HG03432 (cell line): ENCODE results near the gene TBCEL.
A peak's percentile ranks its signal among the peaks of the same experiment; 100 is the strongest.

ENCODE experiments used
- ATAC-seq: cut with Tn5 transposase; IDR thresholded peaks from one replicate; pipeline ENCODE4 v1.9.1; 2021; ENCODE audit warnings: mild to moderate bottlenecking, moderate library complexity; ENCODE audit not compliant: unreplicated experiment

TBCEL gene

DNA sequence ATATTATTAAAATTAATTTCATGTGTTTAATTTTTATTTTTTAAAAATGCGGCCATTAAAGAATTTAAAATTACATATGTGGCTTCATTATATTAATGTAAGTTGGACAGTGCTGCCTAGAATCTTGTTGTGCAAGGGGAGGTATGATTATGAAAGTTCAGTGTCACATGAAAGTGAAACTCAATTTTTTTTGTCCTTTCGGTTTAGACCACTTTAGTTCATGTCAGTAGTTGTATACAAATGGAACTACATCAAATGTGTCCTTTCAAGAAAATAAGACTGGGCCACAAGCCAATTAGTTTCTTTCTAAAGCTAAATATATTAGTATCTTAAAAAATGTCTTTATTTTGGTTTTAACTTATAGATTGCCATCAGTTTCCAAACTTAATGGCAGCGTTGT, 35.7 kb downstream of the TBCEL start:
- peak; percentile 99 for ATAC-seq

DNA sequence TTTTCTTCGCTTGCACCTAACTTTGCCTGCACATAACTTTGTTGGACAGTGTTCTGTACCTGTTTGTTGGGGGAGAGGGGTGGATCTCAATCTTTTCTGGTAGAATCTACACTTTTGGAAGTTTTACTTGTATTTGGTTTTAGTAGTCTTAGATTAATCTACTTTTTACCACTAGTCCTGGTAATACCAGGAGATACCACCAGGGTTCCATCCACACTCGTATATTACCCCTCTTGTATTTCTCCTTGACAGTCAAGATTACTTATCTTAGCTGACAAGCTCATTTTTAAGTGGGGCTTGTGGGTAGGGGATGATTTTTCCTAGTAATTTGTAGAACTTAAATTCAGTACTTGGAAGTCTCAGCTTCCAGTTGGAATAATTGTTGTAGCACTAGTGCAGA, 39.8 kb downstream of the TBCEL start:
- ATAC-seq: no peak

DNA sequence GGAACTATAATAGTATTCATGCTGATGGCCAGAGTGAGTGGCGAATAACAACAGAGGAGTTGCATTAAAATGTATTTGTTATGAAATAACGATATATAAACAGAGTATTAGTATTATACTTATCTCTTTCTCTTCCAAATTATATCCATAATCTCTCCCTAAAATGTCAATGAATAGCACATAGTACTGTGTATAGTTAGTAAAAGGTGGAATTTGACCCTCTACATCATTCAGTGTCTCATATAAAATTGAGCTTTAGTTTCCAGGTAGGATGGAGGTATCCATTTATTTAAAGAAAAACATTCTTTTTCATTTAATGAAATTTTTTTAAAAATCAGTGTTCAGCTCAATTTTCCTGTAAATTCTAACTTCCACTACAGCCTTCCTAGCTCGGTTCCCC, 42.7 kb downstream of the TBCEL start:
- ATAC-seq: no peak

DNA sequence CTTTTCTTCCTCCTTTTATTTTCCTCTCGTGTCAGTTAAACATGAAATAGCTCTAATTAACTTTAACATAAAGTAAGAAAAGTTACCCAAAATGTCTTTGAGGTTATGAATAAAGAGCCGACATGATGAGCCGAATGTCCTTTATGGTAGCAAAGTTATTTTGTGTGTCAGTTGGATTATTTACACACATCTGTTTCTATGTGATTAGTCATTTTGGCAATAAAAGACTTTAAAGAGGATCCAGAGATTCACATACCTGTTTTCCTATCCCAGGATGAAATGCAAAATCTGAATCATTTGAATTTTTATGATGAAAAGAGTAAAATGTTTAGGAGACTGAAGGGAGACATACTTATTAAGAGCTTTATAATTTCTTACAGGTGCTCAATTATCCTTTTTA, 43.1 kb downstream of the TBCEL start:
- no peak for ATAC-seq

DNA sequence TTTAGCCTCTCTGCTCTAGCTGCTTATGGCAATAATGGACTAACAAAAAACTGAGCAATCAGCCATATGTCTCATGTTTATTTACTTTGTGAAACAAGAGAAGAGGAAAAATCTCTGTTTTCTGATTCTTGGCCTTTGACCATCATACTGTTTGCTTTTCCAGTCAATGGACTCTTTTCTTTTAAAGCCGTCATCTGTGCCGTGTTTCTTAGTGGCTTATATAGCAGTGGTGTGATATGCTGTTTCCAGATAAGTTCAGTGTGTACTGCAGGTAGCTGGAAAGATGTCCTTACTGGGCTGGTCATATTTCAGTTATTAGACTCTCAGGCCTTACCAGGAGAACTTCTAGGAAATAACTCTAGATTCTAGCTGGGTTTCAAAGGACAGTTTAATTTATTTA, 43.6 kb downstream of the TBCEL start:
- no peak for ATAC-seq

DNA sequence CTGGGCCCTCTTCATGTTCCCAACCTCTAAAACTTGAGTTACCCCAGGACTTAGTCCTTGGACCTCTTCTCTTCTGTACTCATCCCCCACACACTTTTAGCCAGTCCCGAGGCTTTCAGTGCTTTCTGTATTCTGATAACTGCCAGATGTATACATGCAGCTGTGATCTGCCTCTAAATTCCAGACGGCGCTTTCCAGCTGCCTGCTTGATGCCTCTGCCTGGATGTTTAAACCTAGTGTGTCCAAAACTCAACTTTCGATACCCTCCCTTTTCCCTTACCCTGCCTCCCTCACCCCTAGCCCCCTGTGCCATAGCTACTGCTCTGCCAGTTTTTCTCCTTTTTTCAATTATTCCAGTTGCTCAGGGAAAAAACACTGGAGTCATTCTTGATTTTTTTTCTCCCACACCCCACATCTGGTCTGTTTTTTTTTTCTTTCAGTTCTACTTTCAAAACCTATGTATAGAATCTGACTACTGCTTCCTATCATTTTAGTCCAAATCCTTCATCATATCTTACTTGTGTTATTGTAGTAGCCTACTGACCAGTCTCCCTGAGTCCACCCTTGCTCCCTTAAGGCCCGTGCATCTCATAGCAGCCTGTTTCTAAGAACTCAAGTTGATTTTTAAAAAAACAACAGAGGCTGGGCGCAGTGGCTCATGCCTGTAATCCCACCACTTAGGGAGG, 44.2 kb downstream of the TBCEL start:
- no peak for ATAC-seq

DNA sequence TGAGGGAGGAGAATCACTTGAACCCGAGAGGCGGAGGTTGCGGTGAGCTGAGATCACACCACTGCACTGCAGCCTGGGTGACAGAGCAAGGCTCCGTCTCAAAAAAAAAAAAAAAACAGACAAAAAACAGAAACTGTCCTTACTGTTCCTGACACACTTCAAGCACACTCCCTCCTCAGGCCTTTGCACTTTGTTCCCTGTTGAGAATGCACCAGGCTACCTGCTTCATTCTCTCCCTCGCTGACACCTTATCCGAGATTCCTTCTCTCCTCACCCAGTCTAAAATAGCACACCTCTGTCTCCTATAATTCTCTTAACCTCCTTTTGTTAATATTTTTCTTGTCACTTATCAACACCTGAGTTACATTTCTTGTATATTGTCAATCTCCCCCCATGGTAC, 44.9 kb downstream of the TBCEL start:
- no peak for ATAC-seq

DNA sequence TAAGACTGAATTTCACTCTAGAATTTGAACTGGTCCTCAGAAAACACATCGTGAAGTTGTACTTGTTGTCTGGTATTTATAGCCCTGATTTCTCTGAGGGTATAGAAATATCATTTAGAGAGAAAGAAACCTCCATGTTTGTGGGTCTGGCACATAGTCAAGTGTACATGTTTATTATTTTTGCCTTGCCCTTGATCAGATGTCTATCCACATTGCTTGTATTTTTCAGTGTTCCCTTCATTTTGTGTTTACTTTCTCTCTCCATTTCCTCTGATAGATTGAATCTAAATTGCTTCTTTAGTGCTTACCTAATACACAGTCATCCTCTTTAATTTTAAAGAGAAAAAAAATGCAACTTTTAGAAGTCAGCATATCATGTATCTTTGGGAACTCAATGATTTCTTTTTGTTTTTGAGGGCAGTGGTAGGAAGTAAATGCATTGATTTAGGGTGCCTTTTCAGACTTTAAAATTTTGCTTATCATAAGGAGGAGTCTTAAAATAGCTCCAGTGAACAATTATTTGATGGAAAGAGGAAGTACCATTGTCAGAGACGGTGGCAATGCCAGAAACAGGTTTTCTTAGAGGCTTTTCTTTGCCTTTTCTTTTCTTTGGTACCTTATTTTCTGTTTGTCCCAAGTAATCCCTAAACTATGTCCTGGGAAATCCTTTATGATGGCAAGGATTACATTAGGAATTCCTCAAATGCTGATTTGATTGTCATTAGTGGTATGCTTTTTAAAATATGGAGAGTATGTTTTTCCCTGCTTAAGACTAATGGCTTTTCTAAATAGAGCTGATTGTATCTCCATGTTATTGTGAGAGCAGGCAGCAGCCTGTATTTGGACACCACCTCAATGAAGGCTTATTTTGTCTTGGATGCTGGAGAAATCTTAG, 47.3 kb downstream of the TBCEL start:
- no peak for ATAC-seq

DNA sequence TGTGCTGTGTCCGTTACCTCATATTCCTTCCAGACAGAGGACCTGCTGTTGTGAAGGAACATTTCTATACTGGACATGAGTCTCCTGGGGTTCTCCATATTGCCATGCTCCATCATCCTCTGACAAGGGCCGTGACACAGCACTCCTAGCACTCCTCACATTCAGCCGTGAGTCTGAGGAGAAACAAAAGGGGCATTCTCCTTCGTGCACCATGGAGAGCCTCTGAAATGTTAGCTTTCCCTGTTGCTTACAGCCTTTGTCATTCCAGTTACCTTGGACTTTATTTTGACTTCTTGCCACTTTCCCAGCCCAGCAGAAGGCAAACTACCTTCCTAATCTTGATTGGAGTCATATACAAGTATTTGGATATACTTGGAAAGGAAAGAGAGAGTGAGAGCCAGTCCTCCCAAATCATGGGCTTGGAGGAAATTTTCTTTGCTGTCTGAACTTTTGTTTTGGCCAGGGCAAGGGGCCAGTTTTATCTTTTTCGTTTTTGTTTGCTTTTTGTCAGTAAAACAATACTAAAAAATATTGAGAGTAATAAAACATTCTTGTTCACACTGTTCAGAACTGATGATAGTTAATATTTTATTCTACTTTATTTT, 48.0 kb downstream of the TBCEL start:
- ATAC-seq: no peak

DNA sequence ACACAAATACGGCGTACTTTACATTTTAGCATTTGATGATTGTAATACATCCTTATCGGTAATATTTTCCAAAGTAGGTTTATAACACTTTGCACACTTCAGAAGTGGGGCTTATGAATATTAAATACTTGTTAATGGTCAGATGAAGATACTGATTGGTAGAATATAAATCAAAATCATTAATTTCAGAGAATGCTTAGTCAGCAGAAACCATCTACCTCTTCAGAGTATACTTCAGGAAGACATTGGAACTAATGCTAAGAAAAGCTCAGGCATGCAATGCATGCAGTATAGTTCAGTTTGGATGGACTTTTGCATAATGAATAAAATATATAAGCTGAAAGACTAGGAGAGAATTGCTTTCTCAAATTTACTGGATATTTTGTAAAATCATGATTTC, 57.4 kb downstream of the TBCEL start:
- no peak for ATAC-seq

DNA sequence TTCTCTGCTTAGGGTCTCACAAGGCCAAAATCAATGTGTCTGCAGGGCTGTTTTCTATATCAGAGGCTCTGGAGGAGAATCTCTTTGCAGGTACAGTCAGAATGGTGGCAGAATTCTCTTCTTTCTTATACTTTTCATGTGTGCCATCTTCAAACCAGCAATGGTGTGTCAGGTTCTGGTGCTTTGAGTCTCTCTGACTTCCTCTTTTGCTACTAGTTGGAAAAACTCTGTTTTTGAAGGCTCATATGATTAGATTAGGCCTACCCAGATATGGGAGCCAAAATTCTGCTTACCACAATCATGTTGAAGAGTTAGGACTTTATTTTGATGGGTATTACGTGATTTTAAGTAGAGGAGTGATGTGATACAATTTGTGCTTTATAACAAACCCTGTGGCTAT, 58.3 kb downstream of the TBCEL start:
- no peak for ATAC-seq

DNA sequence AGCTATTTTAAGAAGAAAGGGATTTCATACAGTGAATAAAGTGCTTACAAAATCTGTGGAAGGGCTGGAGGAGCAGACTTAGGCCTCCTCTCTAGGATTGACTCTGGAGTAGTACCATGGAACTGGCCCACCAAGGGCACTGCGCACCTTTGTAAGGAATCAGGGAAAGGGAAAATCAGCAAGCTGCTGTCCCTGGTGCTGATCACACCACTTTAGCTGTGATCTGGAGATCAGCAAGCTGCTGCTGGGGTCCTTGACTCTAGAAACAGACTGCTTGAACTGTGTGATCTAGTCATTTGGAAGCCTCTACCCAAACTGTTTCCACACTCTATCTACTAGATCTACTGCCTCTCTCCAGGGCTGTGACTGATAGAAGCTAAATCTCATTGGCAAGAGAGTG, 58.8 kb downstream of the TBCEL start:
- ATAC-seq: no peak

DNA sequence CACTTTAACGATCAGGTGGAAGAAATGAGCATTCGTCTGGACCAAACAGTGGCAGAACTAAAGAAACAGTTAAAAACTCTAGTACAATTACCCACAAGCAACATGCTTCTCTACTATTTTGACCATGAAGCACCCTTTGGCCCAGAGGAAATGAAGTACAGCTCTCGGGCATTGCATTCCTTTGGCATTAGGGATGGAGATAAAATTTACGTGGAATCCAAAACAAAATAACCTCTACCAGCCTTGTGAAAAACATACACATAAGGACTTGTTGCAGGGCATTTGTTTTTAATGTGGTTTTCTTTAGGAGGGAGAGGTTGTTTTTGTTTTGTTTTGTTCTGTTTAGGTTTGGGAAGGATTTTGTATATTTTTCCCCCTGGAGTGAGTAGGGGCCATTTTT, 63.0 kb downstream of the TBCEL start:
- no peak for ATAC-seq

DNA sequence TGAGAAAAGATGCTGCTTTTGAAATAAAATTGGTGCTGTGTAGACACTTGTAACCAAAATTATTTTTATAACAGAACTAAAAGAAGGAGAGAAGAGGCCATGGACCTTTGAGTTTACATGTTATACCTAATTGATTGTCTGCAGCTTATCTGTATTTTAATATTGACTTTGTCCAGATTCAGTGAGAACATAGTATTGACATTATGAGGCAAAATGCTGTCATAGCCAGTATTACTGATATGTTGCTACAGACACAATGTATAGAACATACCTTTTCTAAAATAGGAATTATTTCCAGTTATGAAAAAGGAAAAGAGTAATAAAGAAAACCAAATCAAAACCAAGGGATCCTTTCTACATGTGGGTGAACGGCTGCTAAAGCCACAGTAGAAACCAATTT, 65.7 kb downstream of the TBCEL start:
- ATAC-seq: no peak

DNA sequence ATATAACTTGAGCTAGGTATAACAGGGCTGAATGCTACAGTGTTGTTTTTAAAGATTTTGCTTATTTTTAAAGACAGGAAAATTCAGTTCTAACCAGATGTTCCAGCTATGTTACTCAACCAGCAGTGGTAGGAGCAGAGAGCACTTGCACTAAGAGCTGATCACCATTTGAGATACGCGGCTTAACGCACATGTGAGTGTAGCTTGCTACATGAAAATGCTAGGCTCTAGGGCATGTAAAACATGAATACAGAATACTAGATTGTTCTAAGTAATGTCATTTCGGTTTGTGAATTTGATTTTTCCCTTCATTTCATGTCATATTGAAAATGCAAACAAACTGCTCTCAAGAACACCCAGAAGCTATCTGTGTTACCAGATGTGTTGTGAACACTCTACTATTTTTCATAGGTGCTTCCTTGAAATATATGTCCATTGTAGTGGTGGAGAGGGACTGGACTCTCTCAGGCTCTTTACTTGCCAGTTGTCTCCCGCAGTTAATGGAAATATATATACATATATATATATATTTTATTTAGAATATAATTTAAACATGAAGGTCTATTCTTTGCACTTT, 66.3 kb downstream of the TBCEL start:
- no peak for ATAC-seq

DNA sequence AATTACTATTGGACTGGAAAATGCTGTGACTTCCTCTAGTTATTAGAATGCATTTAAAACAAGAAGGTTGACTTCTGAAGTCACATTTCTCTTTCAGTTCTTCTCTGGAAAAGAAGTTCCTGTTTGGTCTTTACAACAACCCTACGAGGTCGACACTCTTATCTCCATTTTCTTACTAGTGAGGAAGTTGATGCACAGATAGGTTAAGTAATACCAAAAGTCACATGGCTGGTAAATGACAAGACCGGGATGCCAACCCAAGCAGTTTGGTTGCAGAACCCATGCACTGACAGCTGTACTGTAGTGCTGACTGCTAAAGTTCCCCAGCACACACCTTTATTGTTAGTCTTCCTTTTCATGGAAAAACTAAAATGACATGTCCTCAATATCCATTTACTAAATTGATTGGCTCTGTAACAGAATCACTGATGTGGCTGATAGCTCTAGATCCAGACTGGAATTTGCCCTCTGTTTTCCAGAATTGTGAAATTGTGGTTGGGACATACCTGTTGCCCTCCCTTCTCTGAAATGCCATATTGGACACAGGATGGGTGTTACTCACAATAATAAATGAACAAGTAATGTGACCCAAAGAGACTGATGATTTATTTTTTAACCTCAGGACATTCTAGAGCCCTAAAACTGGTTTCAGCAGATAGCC, 67.7 kb downstream of the TBCEL start:
- ATAC-seq: no peak

DNA sequence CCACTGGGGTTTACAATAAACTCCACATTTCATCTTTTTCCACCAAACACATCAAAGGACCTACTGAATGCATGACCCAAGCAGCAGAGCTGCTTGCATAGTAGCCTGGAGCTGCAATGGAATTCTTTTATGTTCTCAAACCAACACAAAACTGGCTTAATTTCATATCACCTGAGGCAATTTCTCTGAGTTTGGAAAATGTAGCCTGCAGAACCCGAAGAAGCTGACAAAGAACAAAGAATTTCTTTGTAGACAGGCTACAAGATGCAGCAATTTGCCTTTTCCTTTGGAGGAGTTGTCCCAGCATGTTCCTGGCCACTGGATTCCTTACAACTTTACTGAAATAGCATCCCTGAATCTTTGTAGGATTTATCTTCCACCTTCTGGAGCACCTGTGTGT, 71.7 kb downstream of the TBCEL start:
- no peak for ATAC-seq

DNA sequence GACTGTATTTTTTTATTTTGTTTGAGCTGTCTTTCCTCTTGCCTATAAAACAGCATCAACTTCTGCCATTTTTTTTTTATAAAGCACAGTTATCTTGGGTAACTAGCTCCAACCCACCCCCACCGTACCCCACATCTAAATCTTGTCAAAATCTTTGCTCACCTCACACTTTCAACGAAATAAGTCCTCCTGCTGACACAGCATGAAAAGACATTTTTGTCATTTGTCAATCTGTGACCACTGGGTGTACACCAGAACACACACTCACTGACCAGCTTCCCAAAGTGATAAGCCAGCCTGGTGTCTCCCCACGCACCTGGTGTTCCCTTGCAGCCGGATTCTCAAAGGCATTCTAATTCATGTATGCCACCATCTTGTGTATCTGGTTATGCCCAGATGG, 75.5 kb downstream of the TBCEL start:
- ATAC-seq: no peak

DNA sequence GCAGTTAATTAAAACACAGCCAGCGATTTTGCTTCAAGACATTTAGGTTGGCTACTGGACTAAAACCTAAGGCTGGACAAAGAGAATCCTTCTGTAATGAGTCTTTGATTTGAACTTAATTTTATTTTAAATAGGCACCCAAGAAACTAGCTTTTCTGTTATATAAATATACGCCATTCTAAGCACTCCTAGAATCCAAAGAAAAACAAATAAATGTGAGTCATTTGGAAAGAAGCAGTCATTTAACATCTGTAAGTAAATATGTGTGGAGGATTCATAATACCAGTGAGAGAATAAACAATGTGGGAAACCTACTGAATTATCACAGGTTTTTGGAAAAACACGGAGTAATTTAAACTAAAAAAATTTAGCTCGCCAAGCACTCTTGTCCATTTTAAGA, 76.0 kb downstream of the TBCEL start:
- ATAC-seq: no peak

DNA sequence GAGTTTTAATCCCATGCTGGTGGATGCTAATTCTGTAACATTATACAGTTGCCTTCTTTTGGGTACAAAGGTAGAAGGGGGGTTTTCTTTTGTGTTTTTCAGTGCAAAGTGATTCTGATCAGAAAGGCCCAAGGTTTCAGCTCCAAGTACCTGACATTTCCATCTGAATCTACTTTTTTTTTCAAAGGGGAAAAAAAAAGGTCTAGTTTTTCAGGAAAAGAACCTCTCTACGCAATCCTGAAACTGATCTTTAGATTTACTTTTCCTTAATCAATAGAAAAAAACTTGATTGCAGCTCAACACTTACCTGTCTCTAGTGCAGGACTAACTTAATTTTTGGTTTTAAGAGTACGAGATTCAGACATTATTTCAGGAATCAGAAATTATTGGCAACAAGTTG, 77.0 kb downstream of the TBCEL start, which contains the start of gene TECTA:
Gene TECTA (plus strand): TSS at position 301 of the 400 bp plus-strand sequence. CDS start 1,423 bp downstream, outside the sequence.
- no peak for ATAC-seq

DNA sequence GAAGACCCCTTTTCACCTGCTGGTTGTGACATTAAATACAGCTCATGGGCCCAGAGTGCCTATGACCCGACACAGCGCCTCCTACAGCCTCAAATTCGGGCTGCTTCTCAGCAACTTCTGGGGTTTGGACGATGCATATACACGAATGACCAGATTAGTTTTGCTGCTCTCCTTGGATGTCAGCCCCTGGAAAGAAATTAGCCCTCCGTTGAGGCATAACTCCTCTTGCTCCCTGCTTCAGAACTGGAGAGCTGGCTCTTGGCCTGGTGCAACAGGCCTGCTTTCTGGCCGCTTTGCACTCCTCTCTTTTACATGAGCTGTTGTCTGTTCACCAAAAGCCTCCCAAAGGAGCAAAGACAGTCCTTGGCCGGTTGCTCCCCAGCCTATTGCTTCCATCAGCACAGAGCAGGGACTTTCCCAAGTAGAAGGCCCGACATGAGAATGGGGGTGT, 80.4 kb downstream of the TBCEL start:
- ATAC-seq: no peak
